H1 (cell line): ENCODE data around the gene GAPDH.

ENCODE experiments used
- CHD1 ChIP-seq: IDR thresholded peaks from 2 replicates; pipeline ENCODE4 v1.6.1; 2012; ENCODE audit warnings: low read depth, low read length, improper control_type of control experiment
- CTCF ChIP-seq, 3 experiments: IDR thresholded peaks; 1 replicate in 2 of 3; 2 replicates in 1 of 3; pipeline versions ENCODE4 v1.5.1 to v1.6.1; 2011; ENCODE audit warnings: low read length in 3 of 3, mild to moderate bottlenecking in 3 of 3, inconsistent platforms in 2 of 3, low read depth in 1 of 3, moderate library complexity in 1 of 3; ENCODE audit not compliant: insufficient read depth in 1 of 3; ENCODE audit errors: control extremely low read depth in 1 of 3
- EP300 ChIP-seq, 2 experiments: IDR thresholded peaks; 1 replicate in 1 of 2; 2 replicates in 1 of 2; pipeline ENCODE4 v1.6.1; 2011 to 2012; ENCODE audit warnings: low read depth in 2 of 2, low read length in 2 of 2, mild to moderate bottlenecking in 2 of 2, borderline replicate concordance in 1 of 2, inconsistent platforms in 1 of 2, moderate library complexity in 1 of 2
- GTF2F1 ChIP-seq: IDR thresholded peaks from 2 replicates; pipeline ENCODE4 v1.6.1; 2012; ENCODE audit warnings: low read depth, low read length, improper control_type of control experiment, borderline replicate concordance

- TF ChIP-seq GTF2F1 (no peak), CTCF (IDR thresholded peaks at IDR 0.05; ENCODE audit: control extremely low read depth in 1 of 3, insufficient read depth in 1 of 3, low read depth in 1 of 3, low read length in 3 of 3) (no peak), EP300 (IDR thresholded peaks at IDR 0.05; ENCODE audit: borderline replicate concordance in 1 of 2, low read depth in 2 of 2, low read length in 2 of 2) (no peak), CHD1 (no peak)
Measured at GRCh38 chr12:6559500-6559899, 25.2 kb downstream of the GAPDH start.
